Activated CD4-positive, alpha-beta T cell treated with anti-CD3 and anti-CD28 coated beads, Interleukin-2, amount 10 ng/mL, durations not matched to agents 7 days and 5 days (primary cell): ENCODE data around the gene PMCH. TPM values are rescaled to one million over a fixed set of nuclear protein-coding genes. Genes with fewer than 3 reads are reported as not detected.
"Not testable (repeated sequence)": the region's sequence is repeated elsewhere in the genome, so short reads cannot be mapped to it uniquely, and the experiment has no call there.

ENCODE experiments used
- CTCF ChIA-PET: fragments of 350-600 bp; sonication (Branson Sonifier 250); formaldehyde crosslinking; loops from one replicate; lab custom pipeline; 2021; ENCODE audit warnings: antibody characterized with exemption; lab: Charles Lee
- POLR2A ChIA-PET: fragments of 350-600 bp; sonication (Branson Sonifier 250); formaldehyde crosslinking; loops from one replicate; lab custom pipeline; 2021; ENCODE audit warnings: antibody characterized with exemption; lab: Charles Lee
- DNase-seq: peaks from one replicate; pipeline ENCODE4 v3.0.0-alpha.2; 2020
- H3K27ac Mint-ChIP-seq: one replicate; pipeline ENCODE4 v1.8.0; 2021; ENCODE audit warnings: mild to moderate bottlenecking, moderate library complexity, mixed read lengths
- H3K27me3 Mint-ChIP-seq: one replicate; pipeline ENCODE4 v1.8.0; 2021; ENCODE audit warnings: mixed read lengths
- H3K36me3 Mint-ChIP-seq: one replicate; pipeline ENCODE4 v1.8.0; 2021; ENCODE audit warnings: low read depth, mixed read lengths
- H3K4me1 Mint-ChIP-seq: one replicate; pipeline ENCODE4 v1.8.0; 2021; ENCODE audit warnings: mixed read lengths
- H3K4me3 Mint-ChIP-seq: one replicate; pipeline ENCODE4 v1.8.0; 2021; ENCODE audit warnings: mild to moderate bottlenecking, moderate library complexity, mixed read lengths
- H3K9me3 Mint-ChIP-seq: one replicate; pipeline ENCODE4 v1.8.0; 2021; ENCODE audit warnings: mixed read lengths
- total RNA-seq, 2 experiments: library from RNA; stranded (reverse); gene quantifications; one replicate each; pipeline ENCODE4 v1.2.3, GENCODE V29; 2021

PMCH gene, protein sequence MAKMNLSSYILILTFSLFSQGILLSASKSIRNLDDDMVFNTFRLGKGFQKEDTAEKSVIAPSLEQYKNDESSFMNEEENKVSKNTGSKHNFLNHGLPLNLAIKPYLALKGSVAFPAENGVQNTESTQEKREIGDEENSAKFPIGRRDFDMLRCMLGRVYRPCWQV
- not detected for total RNA-seq

DNA sequence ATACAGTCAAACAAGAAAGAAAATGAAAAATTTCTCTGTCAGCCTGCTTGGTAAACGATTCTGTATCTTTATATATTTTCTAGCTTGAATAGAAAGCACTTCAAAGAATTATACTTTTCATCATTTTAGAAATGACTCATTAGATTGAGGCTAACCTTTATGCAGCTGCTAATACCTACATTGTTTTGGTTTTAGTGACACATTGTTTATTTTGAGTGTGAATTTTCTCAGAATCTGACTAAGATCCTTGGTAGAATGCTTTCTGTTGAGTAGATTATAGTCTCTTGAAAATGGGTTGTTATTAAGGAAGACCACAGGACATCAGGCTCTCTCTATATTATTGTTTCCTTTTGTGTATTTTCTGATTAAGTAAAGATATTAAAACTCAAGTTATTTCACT lies at the start of gene PMCH:
PMCH (minus strand) TSS at position 45 of the 400 bp plus-strand sequence. CDS start 63 bp downstream, outside the sequence.
- Mint-ChIP-seq H3K9me3 (no peaks in the 10 kb centered on the region), H3K27me3 (no peaks in the 10 kb centered on the region), H3K36me3 (peaks cover 22% of the 10 kb centered on the region), H3K4me3 (no peak within 1 kb of the TSS), H3K27ac (no peak within 1 kb of the TSS), H3K4me1 (peaks cover 14% of the 10 kb centered on the region)
- no peak for DNase-seq
- POLR2A ChIA-PET, result no interaction called here
- CTCF ChIA-PET, result no interaction called here

DNA sequence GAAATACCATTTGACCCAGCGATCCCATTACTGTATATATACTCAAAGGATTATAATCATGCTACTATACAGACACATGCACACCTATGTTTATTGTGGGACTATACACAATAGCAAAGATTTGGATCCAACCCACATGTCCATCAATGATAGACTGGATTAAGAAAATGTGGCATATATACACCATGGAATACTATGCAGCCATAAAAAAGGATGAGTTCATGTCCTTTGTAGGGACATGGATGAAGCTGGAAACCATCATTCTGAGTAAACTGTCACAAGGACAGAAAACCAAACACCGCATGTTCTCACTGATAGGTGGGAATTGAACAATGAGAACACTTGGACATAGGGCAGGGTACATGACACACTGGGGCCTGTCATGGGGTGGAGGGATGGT lies 43.2 kb upstream of the PMCH start:
- POLR2A ChIA-PET, H3K4me1 Mint-ChIP-seq, CTCF ChIA-PET, H3K36me3 Mint-ChIP-seq, H3K27ac Mint-ChIP-seq, H3K4me3 Mint-ChIP-seq, DNase-seq, H3K9me3 Mint-ChIP-seq, H3K27me3 Mint-ChIP-seq: not testable (repeated sequence)

DNA sequence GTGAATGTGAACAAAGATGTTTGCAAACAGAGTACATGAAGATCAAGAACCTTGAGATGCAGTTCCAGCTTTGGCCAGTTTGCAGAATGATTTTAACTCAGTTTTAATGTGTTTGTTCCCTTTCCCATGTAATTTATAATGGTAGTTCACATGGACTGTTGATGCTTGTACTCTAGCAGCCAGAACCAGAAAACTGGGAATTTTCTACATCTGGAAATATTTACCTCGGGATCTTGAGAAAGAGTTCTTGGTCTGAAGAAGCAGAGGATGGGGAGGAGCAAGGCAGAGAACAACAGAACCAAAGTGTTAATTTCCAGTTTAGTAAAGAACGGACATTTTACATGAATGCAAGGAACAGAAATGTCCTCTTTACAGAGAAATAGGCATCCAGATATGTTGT lies 37.0 kb upstream of the PMCH start:
- peaks cover 10% of the 10 kb centered on the region for H3K27me3 Mint-ChIP-seq
- POLR2A ChIA-PET, result no interaction called here
- DNase-seq, result no peak
- no peak overlapping the region for H3K4me3 Mint-ChIP-seq
- CTCF ChIA-PET, result no interaction called here
- no peaks in the 10 kb centered on the region for H3K36me3 Mint-ChIP-seq
- no peak overlapping the region for H3K27ac Mint-ChIP-seq
- no peaks in the 10 kb centered on the region for H3K4me1 Mint-ChIP-seq
- H3K9me3 Mint-ChIP-seq, result no peaks in the 10 kb centered on the region

DNA sequence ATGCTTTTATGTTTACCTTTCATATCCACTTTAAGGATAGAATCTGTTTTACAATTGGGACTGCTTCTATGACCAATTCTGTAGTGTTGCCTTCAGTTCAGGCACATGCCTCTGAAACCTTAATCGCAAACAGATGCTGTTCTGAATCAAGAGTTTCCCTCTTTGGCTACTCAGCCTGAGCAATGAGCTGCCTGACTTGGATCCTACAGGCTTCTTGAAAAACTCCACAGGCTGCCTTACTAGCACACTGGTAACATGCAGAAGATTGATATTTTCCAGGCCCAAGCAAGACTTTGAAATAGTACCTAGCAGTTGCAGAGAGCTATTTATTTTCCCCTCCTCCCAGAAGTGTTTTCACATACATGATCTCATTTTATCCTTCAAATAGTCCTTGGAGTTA lies 34.8 kb upstream of the PMCH start:
- peaks cover 10% of the 10 kb centered on the region for H3K27me3 Mint-ChIP-seq
- H3K36me3 Mint-ChIP-seq, result no peaks in the 10 kb centered on the region
- POLR2A ChIA-PET, result no interaction called here
- no peak for DNase-seq
- H3K4me1 Mint-ChIP-seq, result no peaks in the 10 kb centered on the region
- no peak overlapping the region for H3K27ac Mint-ChIP-seq
- H3K4me3 Mint-ChIP-seq, result no peak overlapping the region
- CTCF ChIA-PET, result interaction anchor here (0.6 kb wide), 1 partner anchor 637 kb away, joined by 3 read pairs; no protein-coding TSS in a partner anchor
- no peaks in the 10 kb centered on the region for H3K9me3 Mint-ChIP-seq

DNA sequence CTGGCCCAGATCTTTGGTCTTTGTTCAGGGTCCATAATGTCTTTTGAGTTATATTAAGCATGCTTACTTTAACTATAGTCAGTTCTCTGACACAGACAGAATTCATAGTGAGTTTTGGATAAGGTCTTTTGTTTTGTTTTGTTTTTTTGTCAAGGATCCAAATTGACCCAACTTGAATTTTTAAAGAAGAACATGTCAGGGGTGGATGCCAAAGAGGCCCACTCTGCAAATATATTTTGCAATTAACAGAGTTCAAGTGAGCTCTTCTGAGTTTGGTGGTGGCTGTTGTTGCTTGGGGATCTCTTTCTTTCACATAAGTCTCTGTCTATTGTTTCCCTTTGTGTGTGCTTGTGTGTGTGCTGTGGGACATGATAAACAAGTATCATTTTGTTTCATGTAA lies 34.4 kb upstream of the PMCH start:
- H3K4me1 Mint-ChIP-seq, result no peaks in the 10 kb centered on the region
- no peak overlapping the region for H3K27ac Mint-ChIP-seq
- ChIA-PET POLR2A (no interaction called here), CTCF (no interaction called here)
- H3K4me3 Mint-ChIP-seq, result no peak overlapping the region
- peaks cover 10% of the 10 kb centered on the region for H3K27me3 Mint-ChIP-seq
- no peak for DNase-seq
- H3K9me3 Mint-ChIP-seq, result no peaks in the 10 kb centered on the region
- H3K36me3 Mint-ChIP-seq, result no peaks in the 10 kb centered on the region

DNA sequence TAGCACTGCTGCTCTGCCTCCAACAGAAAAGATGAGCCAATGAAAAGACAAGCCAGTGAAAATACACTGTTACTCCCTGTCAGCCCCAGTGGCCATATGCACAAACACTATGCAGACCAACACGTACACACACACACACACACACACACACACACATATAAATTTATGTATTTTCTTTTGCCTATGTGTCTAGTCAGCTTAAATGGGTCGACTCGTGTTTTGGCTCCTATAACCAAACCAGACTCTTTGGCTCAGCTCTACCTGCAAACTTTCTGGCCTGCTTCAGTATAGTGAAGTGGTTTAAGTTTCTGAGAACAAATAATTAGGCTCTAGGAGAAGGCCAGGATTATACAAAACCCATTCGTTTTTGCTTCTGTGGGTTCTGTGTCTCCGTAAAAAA lies 30.3 kb upstream of the PMCH start:
- POLR2A ChIA-PET, result no interaction called here
- Mint-ChIP-seq H3K27ac (no peak overlapping the region), H3K9me3 (no peaks in the 10 kb centered on the region), H3K36me3 (no peaks in the 10 kb centered on the region), H3K27me3 (peaks cover 6% of the 10 kb centered on the region), H3K4me3 (no peak overlapping the region), H3K4me1 (no peaks in the 10 kb centered on the region)
- CTCF ChIA-PET, result no interaction called here
- DNase-seq, result no peak

DNA sequence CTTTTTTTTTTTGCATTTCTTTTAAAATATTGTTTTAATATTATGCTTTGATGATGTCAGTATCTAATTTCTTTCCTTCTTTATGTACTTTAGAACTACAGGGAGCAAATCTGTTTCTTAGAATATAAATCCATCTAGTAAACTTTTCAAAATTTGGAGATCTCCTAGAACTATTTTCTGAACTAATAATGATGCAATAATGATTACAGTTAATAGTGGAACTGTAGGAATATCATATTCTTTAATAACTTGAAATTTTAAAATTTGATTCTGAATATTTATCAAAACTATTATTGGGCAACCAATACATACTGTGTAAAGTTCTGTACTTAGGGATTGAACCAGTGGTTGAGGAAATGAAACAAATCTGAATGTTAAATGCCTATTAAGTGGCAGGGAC lies 23.1 kb upstream of the PMCH start:
- H3K36me3 Mint-ChIP-seq, result no peaks in the 10 kb centered on the region
- DNase-seq, result no peak
- no peaks in the 10 kb centered on the region for H3K9me3 Mint-ChIP-seq
- ChIA-PET CTCF (no interaction called here), POLR2A (no interaction called here)
- H3K4me3 Mint-ChIP-seq, result no peak overlapping the region
- no peaks in the 10 kb centered on the region for H3K4me1 Mint-ChIP-seq
- no peak overlapping the region for H3K27ac Mint-ChIP-seq
- H3K27me3 Mint-ChIP-seq, result no peaks in the 10 kb centered on the region

DNA sequence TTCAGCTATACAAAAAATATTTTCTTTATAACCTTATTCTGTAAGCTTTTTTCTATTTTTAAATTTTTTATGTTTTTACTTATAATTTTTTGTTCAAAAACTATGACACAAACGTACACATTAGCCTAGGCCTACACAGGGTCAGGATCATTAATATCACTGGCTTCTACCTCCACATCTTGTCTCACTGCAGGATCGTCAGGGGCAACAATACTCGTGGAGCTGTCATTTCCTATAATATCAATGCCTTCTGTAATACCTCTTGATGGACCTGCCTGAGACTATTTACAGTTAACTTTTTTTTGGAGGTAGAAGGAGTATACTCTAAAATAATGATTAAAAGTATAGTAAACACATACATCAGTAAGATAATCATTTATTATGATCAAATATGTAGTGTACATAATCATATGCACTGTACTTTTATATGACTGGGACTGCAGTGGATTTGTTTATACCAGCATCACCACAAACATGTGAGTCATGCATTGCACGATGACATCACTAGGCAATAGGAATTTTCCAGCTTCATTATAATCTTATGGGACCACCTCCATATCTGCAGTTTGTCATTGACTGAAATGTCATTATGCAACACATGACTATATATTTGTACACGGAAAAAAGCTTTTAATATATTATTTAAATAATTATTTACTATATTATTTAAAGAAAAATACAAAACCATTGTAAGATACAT lies 18.5 kb upstream of the PMCH start:
- no peak for DNase-seq
- no peaks in the 10 kb centered on the region for H3K9me3 Mint-ChIP-seq
- no peaks in the 10 kb centered on the region for H3K27me3 Mint-ChIP-seq
- ChIA-PET POLR2A (no interaction called here), CTCF (interaction anchor here (0.5 kb wide), 1 partner anchor 1883 kb away, joined by 3 read pairs; no protein-coding TSS in a partner anchor)
- no peak overlapping the region for H3K4me3 Mint-ChIP-seq
- H3K27ac Mint-ChIP-seq, result no peak overlapping the region
- H3K4me1 Mint-ChIP-seq, result no peaks in the 10 kb centered on the region
- no peaks in the 10 kb centered on the region for H3K36me3 Mint-ChIP-seq

DNA sequence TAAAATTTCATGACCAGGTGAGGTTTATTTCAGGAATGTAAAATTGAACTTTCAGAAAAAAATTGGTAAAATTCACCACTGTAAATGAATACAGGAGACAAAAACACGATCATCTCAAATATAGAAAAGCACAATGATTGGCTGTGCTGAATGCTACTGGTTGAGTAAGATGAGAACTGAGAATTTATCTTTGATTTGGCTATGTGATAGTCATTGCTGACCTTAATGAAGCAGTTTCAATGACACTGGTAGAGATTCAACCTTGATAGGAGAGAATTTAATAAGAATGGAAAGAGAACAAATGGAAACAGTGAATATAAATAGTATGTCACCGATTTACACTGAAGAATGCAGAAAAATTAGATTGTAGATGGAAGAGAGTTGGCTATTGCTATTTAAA lies 6.4 kb upstream of the PMCH start:
- POLR2A ChIA-PET, result no interaction called here
- CTCF ChIA-PET, result no interaction called here
- H3K9me3 Mint-ChIP-seq, result peaks cover 27% of the 10 kb centered on the region
- H3K4me1 Mint-ChIP-seq, result no peaks in the 10 kb centered on the region
- no peak overlapping the region for H3K27ac Mint-ChIP-seq
- H3K4me3 Mint-ChIP-seq, result no peak overlapping the region
- no peaks in the 10 kb centered on the region for H3K27me3 Mint-ChIP-seq
- H3K36me3 Mint-ChIP-seq, result peaks cover 58% of the 10 kb centered on the region
- no peak for DNase-seq

DNA sequence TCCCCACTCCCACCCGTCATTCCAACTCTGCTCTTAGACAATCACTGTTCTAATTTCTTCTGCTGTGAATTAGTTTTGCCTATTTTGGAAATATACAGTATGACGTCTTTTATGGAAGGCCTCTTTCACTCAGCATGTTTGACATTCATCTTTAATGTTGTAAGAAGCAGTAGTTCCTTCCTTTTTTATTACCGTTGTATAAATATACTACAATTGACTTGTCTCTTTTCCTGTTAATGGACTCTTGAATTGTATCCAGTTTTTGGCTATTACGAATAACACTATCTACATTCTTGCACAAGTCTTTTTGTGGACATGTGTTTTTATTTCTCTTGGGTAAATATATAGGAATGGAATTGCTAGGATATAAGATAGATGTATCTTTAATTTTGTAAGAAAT lies 4.9 kb upstream of the PMCH start:
- ChIA-PET POLR2A (no interaction called here), CTCF (no interaction called here)
- Mint-ChIP-seq H3K9me3 (peaks cover 15% of the 10 kb centered on the region), H3K4me3 (no peak overlapping the region), H3K27me3 (no peaks in the 10 kb centered on the region), H3K36me3 (peaks cover 46% of the 10 kb centered on the region), H3K4me1 (peaks cover 4% of the 10 kb centered on the region), H3K27ac (no peak overlapping the region)
- DNase-seq, result no peak

DNA sequence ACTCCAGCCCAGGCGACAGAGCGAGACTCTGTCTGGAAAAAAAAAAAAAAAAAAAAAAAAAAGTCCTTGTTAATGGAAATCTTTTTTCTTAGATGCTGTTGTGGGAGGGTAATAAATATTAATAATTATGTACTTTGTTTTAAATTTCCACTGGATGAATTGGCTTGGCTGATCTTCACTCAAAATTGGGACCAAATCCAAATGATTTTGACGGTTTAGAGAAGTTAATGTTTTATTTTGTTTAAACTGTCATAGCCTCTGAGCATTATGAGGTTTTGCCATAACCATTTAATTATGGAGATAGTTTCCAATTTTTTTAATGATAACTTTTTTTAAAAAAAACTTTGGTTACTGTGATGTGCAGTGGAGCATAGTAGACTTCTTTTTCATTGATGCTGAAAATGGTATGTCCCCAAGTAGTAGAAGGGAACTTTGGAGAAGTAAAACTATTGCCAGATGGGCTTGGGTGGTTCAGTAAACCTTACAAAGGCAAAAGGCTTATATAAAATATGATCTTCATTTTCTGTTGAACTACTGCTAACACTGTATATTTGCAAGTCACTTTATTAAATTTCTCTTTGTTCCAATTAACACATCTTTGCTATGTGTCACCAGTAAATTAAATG lies 3.9 kb upstream of the PMCH start:
- Mint-ChIP-seq H3K4me3 (no peak overlapping the region), H3K4me1 (peaks cover 10% of the 10 kb centered on the region), H3K27me3 (no peaks in the 10 kb centered on the region), H3K36me3 (peaks cover 43% of the 10 kb centered on the region), H3K9me3 (peaks cover 11% of the 10 kb centered on the region), H3K27ac (no peak overlapping the region)
- POLR2A ChIA-PET, result no interaction called here
- DNase-seq, result no peak
- CTCF ChIA-PET, result no interaction called here

DNA sequence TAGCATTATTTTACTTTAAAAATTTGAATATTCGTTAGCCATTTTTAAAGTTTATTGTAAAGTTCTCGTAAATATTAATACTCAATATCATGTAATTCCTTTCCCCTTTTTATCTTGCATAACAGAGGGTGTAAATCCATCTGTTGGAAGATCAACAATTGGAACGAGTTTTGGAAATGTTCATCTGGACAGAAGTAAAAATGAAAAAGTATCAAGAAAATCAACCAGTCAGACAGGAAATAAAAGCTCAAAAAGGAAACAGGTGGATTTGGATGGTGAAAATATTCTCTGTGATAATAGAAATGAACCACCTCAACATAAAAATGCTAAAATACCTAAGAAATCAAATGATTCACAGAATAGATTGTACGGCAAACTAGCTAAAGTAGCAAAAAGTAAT lies 1.8 kb downstream of the PMCH start:
- Mint-ChIP-seq H3K27ac (no peak overlapping the region), H3K36me3 (peaks cover 16% of the 10 kb centered on the region), H3K9me3 (no peaks in the 10 kb centered on the region), H3K4me3 (no peak overlapping the region), H3K27me3 (no peaks in the 10 kb centered on the region), H3K4me1 (peaks cover 14% of the 10 kb centered on the region)
- CTCF ChIA-PET, result no interaction called here
- POLR2A ChIA-PET, result no interaction called here
- no peak for DNase-seq

DNA sequence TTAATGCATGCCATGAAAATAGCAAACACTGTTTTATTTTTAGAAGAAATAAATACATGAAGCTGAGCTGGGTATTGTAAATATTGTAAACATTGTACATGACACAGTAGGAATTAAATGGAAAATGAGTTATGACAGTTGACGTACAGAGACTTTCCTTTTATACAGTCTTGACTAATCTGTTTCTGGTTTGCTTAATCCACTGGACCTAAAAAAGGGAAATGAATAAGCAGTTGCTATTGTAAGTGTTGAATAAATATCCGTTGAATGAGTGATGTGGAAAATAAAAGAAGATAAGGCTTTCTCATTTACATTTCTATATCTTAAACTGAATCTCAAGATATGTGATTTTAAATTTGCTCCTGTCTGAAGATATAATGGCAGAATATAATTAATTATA lies 15.0 kb downstream of the PMCH start:
- peaks cover 13% of the 10 kb centered on the region for H3K36me3 Mint-ChIP-seq
- H3K4me1 Mint-ChIP-seq, result no peaks in the 10 kb centered on the region
- no peaks in the 10 kb centered on the region for H3K9me3 Mint-ChIP-seq
- ChIA-PET CTCF (no interaction called here), POLR2A (no interaction called here)
- H3K27ac Mint-ChIP-seq, result no peak overlapping the region
- no peak for DNase-seq
- no peaks in the 10 kb centered on the region for H3K27me3 Mint-ChIP-seq
- H3K4me3 Mint-ChIP-seq, result no peak overlapping the region
